ENCODE results near the gene IKBKG.
A peak's percentile ranks its signal among the peaks of the same experiment; 100 is the strongest.
"Not testable (repeated sequence)": the region's sequence is repeated elsewhere in the genome, so short reads cannot be mapped to it uniquely, and the experiment has no call there.

Gene IKBKG

GRCh38 chrX:154584585-154585183 lies 37.3 kb downstream of the IKBKG start, which contains the start of gene CTAG1A:
Gene CTAG1A (plus strand): TSS chrX:154585133. CDS start chrX:154585207, 74 bp downstream.
- not testable (repeated sequence) for H3K36me3 ChIP-seq (ENCODE audit: insufficient read depth, insufficient read length, low read length); H3K27me3 ChIP-seq (ENCODE audit: insufficient read depth, insufficient read length); H3K9me3 ChIP-seq (ENCODE audit: insufficient read depth, low read length); DNase-seq (ENCODE audit: low read depth, low spot score); H3K4me3 ChIP-seq (ENCODE audit: insufficient read length, low read depth); H3K9ac ChIP-seq (ENCODE audit: insufficient read length, low read depth); H3K4me1 ChIP-seq (ENCODE audit: insufficient read depth, insufficient read length)

- DNase-seq (ENCODE audit: low read depth, low spot score); H3K9me3 ChIP-seq (ENCODE audit: insufficient read depth, low read length); H3K4me3 ChIP-seq (ENCODE audit: insufficient read length, low read depth); H3K36me3 ChIP-seq (ENCODE audit: insufficient read depth, insufficient read length, low read length); H3K27me3 ChIP-seq (ENCODE audit: insufficient read depth, insufficient read length); H3K4me1 ChIP-seq (ENCODE audit: insufficient read depth, insufficient read length); H3K9ac ChIP-seq (ENCODE audit: insufficient read length, low read depth): not testable (repeated sequence)
Measured at GRCh38 chrX:154590415-154590814, 43.0 kb downstream of the IKBKG start.

GRCh38 chrX:154592505-154592904 lies 45.1 kb downstream of the IKBKG start:
- TF ChIP-seq SUZ12 (IDR thresholded peaks at IDR 0.05; ENCODE audit: extremely low read depth, insufficient read depth, insufficient read length) (no peak), YY1 (IDR thresholded peaks at IDR 0.05; ENCODE audit: insufficient read depth, insufficient read length) (no peak), ZNF274 (IDR thresholded peaks at IDR 0.05; ENCODE audit: low read depth, low read length) (no peak)

GRCh38 chrX:154593201-154593600 lies 45.8 kb downstream of the IKBKG start:
- DNase-seq (ENCODE audit: low read depth, low spot score), result no peak
- no peak overlapping the region for H3K9ac ChIP-seq (ENCODE audit: insufficient read length, low read depth)
- no peak for TF ChIP-seq SUZ12 (IDR thresholded peaks at IDR 0.05; ENCODE audit: extremely low read depth, insufficient read depth, insufficient read length)
- no peak for TF ChIP-seq ZNF274 (IDR thresholded peaks at IDR 0.05; ENCODE audit: low read depth, low read length)
- TF ChIP-seq YY1 (IDR thresholded peaks at IDR 0.05; ENCODE audit: insufficient read depth, insufficient read length), result no peak
- H3K4me1 ChIP-seq (ENCODE audit: insufficient read depth, insufficient read length), result no peaks in the 10 kb centered on the region
- H3K36me3 ChIP-seq (ENCODE audit: insufficient read depth, insufficient read length, low read length), result no peaks in the 10 kb centered on the region
- no peaks in the 10 kb centered on the region for H3K27me3 ChIP-seq (ENCODE audit: insufficient read depth, insufficient read length)
- H3K9me3 ChIP-seq (ENCODE audit: insufficient read depth, low read length), result peaks cover 19% of the 10 kb centered on the region; the same call in 1 of the 2 replicates
- no peak overlapping the region for H3K4me3 ChIP-seq (ENCODE audit: insufficient read length, low read depth)

More at GRCh38 chrX:154592505-154592904, 45.1 kb downstream of the IKBKG start:
- Histone ChIP-seq H3K36me3 (ENCODE audit: insufficient read depth, insufficient read length, low read length) (no peaks in the 10 kb centered on the region), H3K4me1 (ENCODE audit: insufficient read depth, insufficient read length) (no peaks in the 10 kb centered on the region), H3K9ac (ENCODE audit: insufficient read length, low read depth) (no peak overlapping the region), H3K9me3 (ENCODE audit: insufficient read depth, low read length) (peaks cover 15% of the 10 kb centered on the region; the same call in 1 of the 2 replicates), H3K27me3 (ENCODE audit: insufficient read depth, insufficient read length) (no peaks in the 10 kb centered on the region), H3K4me3 (ENCODE audit: insufficient read length, low read depth) (no peak overlapping the region)
- DNase-seq (ENCODE audit: low read depth, low spot score), result no peak

GRCh38 chrX:154594491-154594890 lies 47.1 kb downstream of the IKBKG start:
- Histone ChIP-seq H3K9me3 (ENCODE audit: insufficient read depth, low read length) (peaks cover 19% of the 10 kb centered on the region; the same call in 1 of the 2 replicates), H3K4me3 (ENCODE audit: insufficient read length, low read depth) (no peak overlapping the region), H3K36me3 (ENCODE audit: insufficient read depth, insufficient read length, low read length) (no peaks in the 10 kb centered on the region), H3K9ac (ENCODE audit: insufficient read length, low read depth) (no peak overlapping the region), H3K4me1 (ENCODE audit: insufficient read depth, insufficient read length) (no peaks in the 10 kb centered on the region), H3K27me3 (ENCODE audit: insufficient read depth, insufficient read length) (no peaks in the 10 kb centered on the region)
- TF ChIP-seq YY1 (IDR thresholded peaks at IDR 0.05; ENCODE audit: insufficient read depth, insufficient read length), result no peak
- TF ChIP-seq ZNF274 (IDR thresholded peaks at IDR 0.05; ENCODE audit: low read depth, low read length), result no peak
- TF ChIP-seq SUZ12 (IDR thresholded peaks at IDR 0.05; ENCODE audit: extremely low read depth, insufficient read depth, insufficient read length), result no peak
- DNase-seq (ENCODE audit: low read depth, low spot score), result no peak

- Histone ChIP-seq H3K4me3 (ENCODE audit: insufficient read length, low read depth) (no peak overlapping the region), H3K4me1 (ENCODE audit: insufficient read depth, insufficient read length) (no peaks in the 10 kb centered on the region), H3K27me3 (ENCODE audit: insufficient read depth, insufficient read length) (no peaks in the 10 kb centered on the region), H3K9me3 (ENCODE audit: insufficient read depth, low read length) (peaks cover 19% of the 10 kb centered on the region; the same call in 1 of the 2 replicates), H3K9ac (ENCODE audit: insufficient read length, low read depth) (no peak overlapping the region), H3K36me3 (ENCODE audit: insufficient read depth, insufficient read length, low read length) (no peaks in the 10 kb centered on the region)
- no peak for DNase-seq (ENCODE audit: low read depth, low spot score)
- TF ChIP-seq ZNF274 (IDR thresholded peaks at IDR 0.05; ENCODE audit: low read depth, low read length) (no peak), YY1 (IDR thresholded peaks at IDR 0.05; ENCODE audit: insufficient read depth, insufficient read length) (no peak), SUZ12 (IDR thresholded peaks at IDR 0.05; ENCODE audit: extremely low read depth, insufficient read depth, insufficient read length) (no peak)
Measured at GRCh38 chrX:154595559-154596249, 48.3 kb downstream of the IKBKG start.

GRCh38 chrX:154596290-154596929 lies 49.0 kb downstream of the IKBKG start:
- Histone ChIP-seq H3K27me3 (ENCODE audit: insufficient read depth, insufficient read length) (no peaks in the 10 kb centered on the region), H3K9me3 (ENCODE audit: insufficient read depth, low read length) (peaks cover 19% of the 10 kb centered on the region; the same call in 1 of the 2 replicates), H3K36me3 (ENCODE audit: insufficient read depth, insufficient read length, low read length) (no peaks in the 10 kb centered on the region), H3K4me3 (ENCODE audit: insufficient read length, low read depth) (no peak overlapping the region), H3K4me1 (ENCODE audit: insufficient read depth, insufficient read length) (no peaks in the 10 kb centered on the region), H3K9ac (ENCODE audit: insufficient read length, low read depth) (no peak overlapping the region)
- TF ChIP-seq YY1 (IDR thresholded peaks at IDR 0.05; ENCODE audit: insufficient read depth, insufficient read length) (no peak), SUZ12 (IDR thresholded peaks at IDR 0.05; ENCODE audit: extremely low read depth, insufficient read depth, insufficient read length) (no peak), ZNF274 (IDR thresholded peaks at IDR 0.05; ENCODE audit: low read depth, low read length) (no peak)
- peak; percentile 64 for DNase-seq (ENCODE audit: low read depth, low spot score)
